ENCODE data around the gene GPHA2. TPM values are rescaled to one million over a fixed set of nuclear protein-coding genes. Genes with fewer than 3 reads are reported as not detected.
A peak's percentile ranks its signal among the peaks of the same experiment; 100 is the strongest.

GPHA2 gene
- total and polyA plus RNA-seq, 9 donors, result 0.45 to 1.6 (median 0.72) TPM; not detected in 2

DNA sequence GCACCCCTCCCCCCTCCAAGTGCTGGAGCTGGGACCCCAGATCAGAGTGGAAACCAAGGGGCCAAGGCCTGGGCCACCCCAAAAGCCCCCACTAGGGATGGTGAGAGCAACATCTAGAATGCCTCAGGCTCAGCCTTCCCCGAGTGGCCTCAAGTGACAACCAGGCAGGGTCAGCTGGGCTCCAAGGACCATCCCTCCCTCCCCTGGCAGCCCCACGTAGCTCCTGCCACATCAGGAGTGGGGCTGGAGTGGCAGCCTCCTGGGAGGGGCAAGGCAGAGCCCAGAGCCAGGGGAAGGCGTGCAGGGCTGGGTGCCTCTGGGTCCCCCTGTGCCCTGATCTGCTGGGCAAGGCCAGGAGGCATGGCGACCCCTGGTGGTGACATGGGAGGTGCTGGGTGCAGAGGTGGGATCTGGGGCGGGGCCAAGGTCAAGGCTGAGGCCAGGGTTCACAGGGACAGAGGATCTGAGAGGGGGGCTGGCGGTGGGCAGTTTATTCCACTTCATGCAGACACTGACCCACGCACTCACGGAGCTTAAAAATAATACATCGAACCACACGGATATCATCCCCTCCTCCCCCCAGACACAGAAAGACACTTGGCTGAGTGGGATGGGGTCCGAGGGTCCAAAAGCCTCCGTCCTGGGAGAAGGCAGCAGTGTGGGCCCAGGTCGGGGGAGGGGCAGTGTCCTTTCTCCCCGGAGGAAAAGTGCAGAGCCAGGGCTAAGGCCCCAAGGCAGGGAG, 41.5 kb downstream of the GPHA2 start:
- 40 to 45% (median 43%) methylated on average over 12 to 14 of the region's 14 CpGs for WGBS, 3 donors
- H3K27me3 ChIP-seq, result no peaks in the 10 kb centered on the region
- TF ChIP-seq POLR2A (IDR thresholded peaks at IDR 0.05) (no peak), EP300 (IDR thresholded peaks at IDR 0.05) (no peak), CTCF (IDR thresholded peaks at IDR 0.05) (peak; percentile 60 to 82 (median 71))
- no peaks in the 10 kb centered on the region for H3K36me3 ChIP-seq
- no peaks in the 10 kb centered on the region for H3K4me1 ChIP-seq (ENCODE audit: insufficient read depth)
- no peak overlapping the region for H3K27ac ChIP-seq
- H3K9me3 ChIP-seq, result no peaks in the 10 kb centered on the region
- no peak overlapping the region for H3K4me3 ChIP-seq
- intact Hi-C loops (cut with DNase I), result loop anchor here in 1 of 4 donors (2.0 kb wide), 1 partner anchor 49 kb away; the partner anchor contains the start of gene CDC42BPG
- DNase-seq, result peak; percentile 74 to 88 (median 81)

GRCh38 chr11:64893194-64894069, 42.3 kb downstream of the GPHA2 start:
- H3K36me3 ChIP-seq, result no peaks in the 10 kb centered on the region
- WGBS, 3 donors, result 69 to 75% (median 72%) methylated on average over 19 to 25 of the region's 25 CpGs
- H3K9me3 ChIP-seq, result no peaks in the 10 kb centered on the region
- TF ChIP-seq POLR2A (IDR thresholded peaks at IDR 0.05) (no peak), EP300 (IDR thresholded peaks at IDR 0.05) (no peak), CTCF (IDR thresholded peaks at IDR 0.05) (no peak)
- no peak overlapping the region for H3K27ac ChIP-seq
- H3K4me1 ChIP-seq (ENCODE audit: insufficient read depth), result no peaks in the 10 kb centered on the region
- no peaks in the 10 kb centered on the region for H3K27me3 ChIP-seq
- intact Hi-C loops (cut with DNase I), result loop anchor here in 2 of 4 donors (2.0 kb wide), 2 partner anchors 47 to 49 kb away; partner anchors contain the start of gene CDC42BPG (in 1 of the 2)
- peak overlapping the region; percentile 14 for H3K4me3 ChIP-seq
- peak in 1 of 5 donors; percentile 20 for DNase-seq

DNA sequence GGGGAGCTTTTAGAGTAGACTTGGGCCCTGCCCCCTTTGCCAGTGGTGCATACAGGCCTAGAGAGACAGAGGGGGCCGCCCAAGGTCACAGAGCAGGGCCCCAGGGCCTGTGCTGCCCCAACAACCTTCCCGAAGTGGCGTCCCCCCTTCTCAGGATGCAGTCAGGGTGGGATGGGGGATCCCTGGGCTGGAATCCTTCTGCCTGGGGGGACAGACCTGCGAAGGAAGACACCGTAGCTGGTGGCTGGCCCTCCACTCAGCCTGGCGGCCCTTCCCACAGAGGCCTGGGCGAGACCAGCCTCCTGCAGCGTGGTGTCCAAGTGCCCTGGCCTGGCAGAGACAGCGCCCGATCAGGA, 42.9 kb downstream of the GPHA2 start:
- no peak for TF ChIP-seq CTCF (IDR thresholded peaks at IDR 0.05)
- TF ChIP-seq POLR2A (IDR thresholded peaks at IDR 0.05), result no peak
- no peak for TF ChIP-seq EP300 (IDR thresholded peaks at IDR 0.05)
- peak overlapping the region; percentile 14 for H3K4me3 ChIP-seq
- WGBS, 3 donors, result 71 to 89% (median 81%) methylated on average over 10 of the region's 10 CpGs
- H3K27me3 ChIP-seq, result no peaks in the 10 kb centered on the region
- H3K4me1 ChIP-seq (ENCODE audit: insufficient read depth), result no peaks in the 10 kb centered on the region
- no peak overlapping the region for H3K27ac ChIP-seq
- no peaks in the 10 kb centered on the region for H3K36me3 ChIP-seq
- no peak for DNase-seq
- intact Hi-C loops (cut with DNase I), result loop anchor here in 1 of 4 donors (2.0 kb wide), 1 partner anchor 46 kb away; no protein-coding TSS in a partner anchor
- no peaks in the 10 kb centered on the region for H3K9me3 ChIP-seq

- intact Hi-C loops (cut with DNase I), result loop anchor here in 1 of 4 donors (2.0 kb wide), 1 partner anchor 46 kb away; no protein-coding TSS in a partner anchor
- peaks cover 1% of the 10 kb centered on the region for H3K4me1 ChIP-seq (ENCODE audit: insufficient read depth)
- WGBS, 3 donors, result 69 to 75% (median 70%) methylated on average over 11 of the region's 11 CpGs
- H3K27me3 ChIP-seq, result no peaks in the 10 kb centered on the region
- no peak for DNase-seq
- H3K27ac ChIP-seq, result no peak overlapping the region
- H3K9me3 ChIP-seq, result no peaks in the 10 kb centered on the region
- H3K4me3 ChIP-seq, result peak overlapping the region; percentile 14
- H3K36me3 ChIP-seq, result no peaks in the 10 kb centered on the region
- no peak for TF ChIP-seq CTCF (IDR thresholded peaks at IDR 0.05)
- no peak for TF ChIP-seq EP300 (IDR thresholded peaks at IDR 0.05)
- no peak for TF ChIP-seq POLR2A (IDR thresholded peaks at IDR 0.05)
Measured at GRCh38 chr11:64892411-64892831, 43.3 kb downstream of the GPHA2 start.

Measured in ovary (tissue), 9 donors.